Measurements from ENCODE around the gene FAM131A.

FAM131A gene

DNA sequence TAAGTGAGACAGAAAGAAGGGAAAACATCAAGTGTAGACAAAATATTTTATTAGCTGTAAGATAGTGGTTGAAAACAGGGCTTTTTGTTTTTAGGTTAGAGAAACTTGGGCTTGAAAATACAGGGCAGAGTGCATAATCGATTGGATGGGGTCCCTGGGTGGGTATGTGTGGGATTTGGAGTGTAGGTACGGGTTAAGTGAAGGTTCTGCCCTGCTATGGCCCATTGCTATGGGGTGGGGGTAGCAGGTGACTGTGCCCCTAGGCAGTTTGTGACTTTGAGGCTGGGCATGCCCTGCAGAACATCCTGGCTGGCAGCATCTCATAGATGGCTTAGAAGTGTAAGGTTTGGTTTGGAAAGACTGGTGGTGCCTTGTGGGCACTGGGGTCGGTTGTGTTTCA, 3.7 kb upstream of the FAM131A start:
- no peak overlapping the region for H3K27ac ChIP-seq (ENCODE audit: low read depth, low read length)
- peaks cover 3% of the 10 kb centered on the region; the same call in 1 of the 2 replicates for H4K20me1 ChIP-seq (ENCODE audit: low read depth, low read length)
- H3K4me2 ChIP-seq (ENCODE audit: low read depth, low read length, poor library complexity, severe bottlenecking): no peak overlapping the region
- no peak overlapping the region for H3K4me3 ChIP-seq (ENCODE audit: insufficient read depth, low read length, poor library complexity, severe bottlenecking)
- no peaks in the 10 kb centered on the region for H3K27me3 ChIP-seq (ENCODE audit: low read length)
- no peaks in the 10 kb centered on the region for H3K9me3 ChIP-seq (ENCODE audit: insufficient read depth, low read length)
- no peaks in the 10 kb centered on the region for H3K79me2 ChIP-seq (ENCODE audit: insufficient read depth, low read length)
- TF ChIP-seq EZH2phosphoT487 (conservative IDR thresholded peaks at IDR 0.05; ENCODE audit: low read length): no peak
- TF ChIP-seq, protein P1, sequence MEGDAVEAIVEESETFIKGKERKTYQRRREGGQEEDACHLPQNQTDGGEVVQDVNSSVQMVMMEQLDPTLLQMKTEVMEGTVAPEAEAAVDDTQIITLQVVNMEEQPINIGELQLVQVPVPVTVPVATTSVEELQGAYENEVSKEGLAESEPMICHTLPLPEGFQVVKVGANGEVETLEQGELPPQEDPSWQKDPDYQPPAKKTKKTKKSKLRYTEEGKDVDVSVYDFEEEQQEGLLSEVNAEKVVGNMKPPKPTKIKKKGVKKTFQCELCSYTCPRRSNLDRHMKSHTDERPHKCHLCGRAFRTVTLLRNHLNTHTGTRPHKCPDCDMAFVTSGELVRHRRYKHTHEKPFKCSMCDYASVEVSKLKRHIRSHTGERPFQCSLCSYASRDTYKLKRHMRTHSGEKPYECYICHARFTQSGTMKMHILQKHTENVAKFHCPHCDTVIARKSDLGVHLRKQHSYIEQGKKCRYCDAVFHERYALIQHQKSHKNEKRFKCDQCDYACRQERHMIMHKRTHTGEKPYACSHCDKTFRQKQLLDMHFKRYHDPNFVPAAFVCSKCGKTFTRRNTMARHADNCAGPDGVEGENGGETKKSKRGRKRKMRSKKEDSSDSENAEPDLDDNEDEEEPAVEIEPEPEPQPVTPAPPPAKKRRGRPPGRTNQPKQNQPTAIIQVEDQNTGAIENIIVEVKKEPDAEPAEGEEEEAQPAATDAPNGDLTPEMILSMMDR (IDR thresholded peaks at IDR 0.05; ENCODE audit: insufficient read depth, low read length, poor library complexity, severe bottlenecking): no peak
- peaks cover 46% of the 10 kb centered on the region for H3F3A ChIP-seq (ENCODE audit: insufficient read depth)
- no peak overlapping the region for H2AFZ ChIP-seq (ENCODE audit: low read depth, low read length, severe bottlenecking)
- H3K9me2 ChIP-seq (replicated peaks; ENCODE audit: insufficient read depth, low read length): no peaks in the 10 kb centered on the region
- H3K9ac ChIP-seq (ENCODE audit: low read length): no peak overlapping the region
- peaks cover 30% of the 10 kb centered on the region; the same call in 1 of the 2 replicates for H3K36me3 ChIP-seq (ENCODE audit: low read length)

DNA sequence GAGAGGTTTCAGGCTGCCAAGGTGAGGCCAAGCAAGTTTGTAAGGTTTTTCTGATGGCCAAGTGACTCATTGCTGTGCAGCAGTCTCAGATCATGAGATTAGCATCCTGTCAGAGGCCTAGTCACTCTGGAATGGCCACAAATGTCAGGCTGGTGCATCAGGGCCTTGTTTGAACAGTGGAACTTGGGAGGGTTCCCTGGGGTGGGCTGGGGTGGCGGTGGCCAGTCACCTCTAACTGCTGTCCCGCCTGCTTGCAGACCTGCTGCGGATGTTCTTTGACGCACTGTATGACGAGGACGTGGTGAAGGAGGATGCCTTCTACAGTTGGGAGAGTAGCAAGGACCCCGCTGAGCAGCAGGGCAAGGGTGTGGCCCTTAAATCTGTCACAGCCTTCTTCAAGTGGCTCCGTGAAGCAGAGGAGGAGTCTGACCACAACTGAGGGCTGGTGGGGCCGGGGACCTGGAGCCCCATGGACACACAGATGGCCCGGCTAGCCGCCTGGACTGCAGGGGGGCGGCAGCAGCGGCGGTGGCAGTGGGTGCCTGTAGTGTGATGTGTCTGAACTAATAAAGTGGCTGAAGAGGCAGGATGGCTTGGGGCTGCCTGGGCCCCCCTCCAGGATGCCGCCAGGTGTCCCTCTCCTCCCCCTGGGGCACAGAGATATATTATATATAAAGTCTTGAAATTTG, 2.8 kb upstream of the FAM131A start:
- H3K36me3 ChIP-seq (ENCODE audit: low read length): peaks cover 28% of the 10 kb centered on the region; the same call in 1 of the 2 replicates
- no peak overlapping the region for H3K27ac ChIP-seq (ENCODE audit: low read depth, low read length)
- H3K27me3 ChIP-seq (ENCODE audit: low read length): no peaks in the 10 kb centered on the region
- no peaks in the 10 kb centered on the region for H3K9me3 ChIP-seq (ENCODE audit: insufficient read depth, low read length)
- TF ChIP-seq, protein P1 (IDR thresholded peaks at IDR 0.05; ENCODE audit: insufficient read depth, low read length, poor library complexity, severe bottlenecking): no peak
- no peak for TF ChIP-seq EZH2phosphoT487 (conservative IDR thresholded peaks at IDR 0.05; ENCODE audit: low read length)
- H3F3A ChIP-seq (ENCODE audit: insufficient read depth): peaks cover 46% of the 10 kb centered on the region
- no peaks in the 10 kb centered on the region for H3K9me2 ChIP-seq (replicated peaks; ENCODE audit: insufficient read depth, low read length)
- H2AFZ ChIP-seq (ENCODE audit: low read depth, low read length, severe bottlenecking): no peak overlapping the region
- no peak overlapping the region for H3K9ac ChIP-seq (ENCODE audit: low read length)
- peaks cover 3% of the 10 kb centered on the region; the same call in 1 of the 2 replicates for H4K20me1 ChIP-seq (ENCODE audit: low read depth, low read length)
- H3K4me3 ChIP-seq (ENCODE audit: insufficient read depth, low read length, poor library complexity, severe bottlenecking): no peak overlapping the region
- no peak overlapping the region for H3K4me2 ChIP-seq (ENCODE audit: low read depth, low read length, poor library complexity, severe bottlenecking)
- H3K79me2 ChIP-seq (ENCODE audit: insufficient read depth, low read length): no peaks in the 10 kb centered on the region

DNA sequence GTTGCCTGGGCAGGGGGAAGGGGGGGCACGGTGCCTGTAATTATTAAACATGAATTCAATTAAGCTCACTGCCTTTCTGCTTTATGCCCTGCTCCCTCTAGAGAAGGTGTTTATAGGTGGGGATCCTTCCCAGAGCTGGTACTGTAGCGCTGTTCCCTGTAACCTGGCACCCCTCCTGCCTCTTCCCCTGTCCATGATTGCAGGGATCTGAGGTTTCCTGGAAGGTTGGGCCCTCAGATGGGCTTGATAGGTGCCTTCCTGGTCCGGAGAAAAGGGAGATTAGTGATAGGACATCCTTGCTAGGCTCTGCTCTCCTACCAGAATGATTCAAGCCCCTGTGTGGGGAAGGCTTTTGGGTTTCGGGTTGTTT, 2.1 kb upstream of the FAM131A start:
- no peaks in the 10 kb centered on the region for H3K9me2 ChIP-seq (replicated peaks; ENCODE audit: insufficient read depth, low read length)
- peaks cover 25% of the 10 kb centered on the region; the same call in 1 of the 2 replicates for H3K36me3 ChIP-seq (ENCODE audit: low read length)
- TF ChIP-seq, protein P1 (IDR thresholded peaks at IDR 0.05; ENCODE audit: insufficient read depth, low read length, poor library complexity, severe bottlenecking): no peak
- TF ChIP-seq EZH2phosphoT487 (conservative IDR thresholded peaks at IDR 0.05; ENCODE audit: low read length): no peak
- no peaks in the 10 kb centered on the region for H3K27me3 ChIP-seq (ENCODE audit: low read length)
- H3F3A ChIP-seq (ENCODE audit: insufficient read depth): peaks cover 45% of the 10 kb centered on the region
- H4K20me1 ChIP-seq (ENCODE audit: low read depth, low read length): peaks cover 3% of the 10 kb centered on the region; the same call in 1 of the 2 replicates
- no peaks in the 10 kb centered on the region for H3K79me2 ChIP-seq (ENCODE audit: insufficient read depth, low read length)
- H3K4me3 ChIP-seq (ENCODE audit: insufficient read depth, low read length, poor library complexity, severe bottlenecking): peak overlapping the region; percentile 80
- H3K4me2 ChIP-seq (ENCODE audit: low read depth, low read length, poor library complexity, severe bottlenecking): peak overlapping the region; percentile 71
- no peaks in the 10 kb centered on the region for H3K9me3 ChIP-seq (ENCODE audit: insufficient read depth, low read length)
- no peak overlapping the region for H2AFZ ChIP-seq (ENCODE audit: low read depth, low read length, severe bottlenecking)
- peak overlapping the region; percentile 65 for H3K9ac ChIP-seq (ENCODE audit: low read length)
- peak overlapping the region; percentile 36 for H3K27ac ChIP-seq (ENCODE audit: low read depth, low read length)

Data from SU-DHL-6 (cell line).